ENCODE measurements around the gene ZNF879.

DNA sequence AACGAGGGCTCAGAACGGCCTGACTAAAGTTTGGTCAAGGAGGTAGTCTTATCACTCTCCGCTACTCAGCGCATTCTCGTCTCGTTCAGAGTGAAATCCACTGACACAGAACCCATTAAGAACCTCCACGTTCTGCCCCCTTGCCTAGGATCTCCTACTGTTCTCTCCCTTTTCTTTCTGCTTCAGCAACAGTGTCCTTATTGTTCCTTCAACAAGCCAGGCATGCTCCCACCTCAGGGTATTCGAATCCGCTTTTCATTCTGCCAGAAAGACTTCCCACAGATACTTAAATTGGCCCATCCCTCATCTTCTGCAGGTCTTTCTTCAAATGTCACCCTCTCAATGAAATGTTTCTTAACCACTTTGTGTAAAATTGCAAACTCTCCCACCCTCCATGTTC is 32.2 kb downstream of the ZNF879 start:
- TF ChIP-seq, protein P1, sequence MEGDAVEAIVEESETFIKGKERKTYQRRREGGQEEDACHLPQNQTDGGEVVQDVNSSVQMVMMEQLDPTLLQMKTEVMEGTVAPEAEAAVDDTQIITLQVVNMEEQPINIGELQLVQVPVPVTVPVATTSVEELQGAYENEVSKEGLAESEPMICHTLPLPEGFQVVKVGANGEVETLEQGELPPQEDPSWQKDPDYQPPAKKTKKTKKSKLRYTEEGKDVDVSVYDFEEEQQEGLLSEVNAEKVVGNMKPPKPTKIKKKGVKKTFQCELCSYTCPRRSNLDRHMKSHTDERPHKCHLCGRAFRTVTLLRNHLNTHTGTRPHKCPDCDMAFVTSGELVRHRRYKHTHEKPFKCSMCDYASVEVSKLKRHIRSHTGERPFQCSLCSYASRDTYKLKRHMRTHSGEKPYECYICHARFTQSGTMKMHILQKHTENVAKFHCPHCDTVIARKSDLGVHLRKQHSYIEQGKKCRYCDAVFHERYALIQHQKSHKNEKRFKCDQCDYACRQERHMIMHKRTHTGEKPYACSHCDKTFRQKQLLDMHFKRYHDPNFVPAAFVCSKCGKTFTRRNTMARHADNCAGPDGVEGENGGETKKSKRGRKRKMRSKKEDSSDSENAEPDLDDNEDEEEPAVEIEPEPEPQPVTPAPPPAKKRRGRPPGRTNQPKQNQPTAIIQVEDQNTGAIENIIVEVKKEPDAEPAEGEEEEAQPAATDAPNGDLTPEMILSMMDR (IDR thresholded peaks at IDR 0.05 in 8 of 11, conservative IDR thresholded peaks at IDR 0.05 in 3 of 11) = no peak
- TF ChIP-seq POLR2AphosphoS5 (IDR thresholded peaks at IDR 0.05) = no peak
- no peak for TF ChIP-seq POLR2A (IDR thresholded peaks at IDR 0.05)
